Glutamatergic neuron (in vitro differentiated cells): Measurements from ENCODE around the gene GRIP1. TPM values are rescaled to one million over a fixed set of nuclear protein-coding genes. Genes with fewer than 3 reads are reported as not detected.

Experiments used
- DNase-seq: peaks from one replicate; pipeline ENCODE4 v3.0.0; 2022
- H3K27ac Mint-ChIP-seq: one replicate; pipeline ENCODE4 v1.8.0; 2020; ENCODE audit warnings: mild to moderate bottlenecking, mixed read lengths, inconsistent platforms; ENCODE audit not compliant: unreplicated experiment
- H3K27me3 Mint-ChIP-seq: one replicate; pipeline ENCODE4 v1.8.0; 2020; ENCODE audit warnings: mild to moderate bottlenecking, moderate library complexity, mixed read lengths, inconsistent platforms; ENCODE audit not compliant: unreplicated experiment
- H3K36me3 Mint-ChIP-seq: one replicate; pipeline ENCODE4 v1.8.0; 2020; ENCODE audit warnings: mild to moderate bottlenecking, mixed read lengths, inconsistent platforms; ENCODE audit not compliant: unreplicated experiment
- H3K4me1 Mint-ChIP-seq: one replicate; pipeline ENCODE4 v1.8.0; 2020; ENCODE audit warnings: mild to moderate bottlenecking, low read depth, mixed read lengths, inconsistent platforms; ENCODE audit not compliant: unreplicated experiment
- H3K4me3 Mint-ChIP-seq: one replicate; pipeline ENCODE4 v1.8.0; 2020; ENCODE audit warnings: mild to moderate bottlenecking, mixed read lengths, inconsistent platforms; ENCODE audit not compliant: unreplicated experiment
- H3K9me3 Mint-ChIP-seq: one replicate; pipeline ENCODE4 v1.8.0; 2020; ENCODE audit warnings: mild to moderate bottlenecking, moderate library complexity, mixed read lengths, inconsistent platforms; ENCODE audit not compliant: unreplicated experiment
- CTCF ChIP-seq: fragments of 200-600 bp; sonication (generic); IDR thresholded peaks from one replicate; pipeline ENCODE4 v1.5.0; 2021; ENCODE audit not compliant: partially characterized antibody, unreplicated experiment
- total RNA-seq: library from RNA; stranded (reverse); fragmentation: NEBNext Ultra II Directional; extraction: Animal tissue kit (Norgen Biotek cat#: 25700); gene quantifications from one replicate; pipeline ENCODE4 v1.2.1, GENCODE V29; 2021; ENCODE audit not compliant: unreplicated experiment

The GRIP1 gene
- total RNA-seq, 1 donor from 2014 or later = 67.1 TPM

- H3K27ac Mint-ChIP-seq = no peak overlapping the region
- peaks cover 7% of the 10 kb centered on the region for H3K27me3 Mint-ChIP-seq
- H3K36me3 Mint-ChIP-seq = no peaks in the 10 kb centered on the region
- no peak for TF ChIP-seq CTCF
- no peaks in the 10 kb centered on the region for H3K9me3 Mint-ChIP-seq
- no peak overlapping the region for H3K4me3 Mint-ChIP-seq
- peaks cover 33% of the 10 kb centered on the region for H3K4me1 Mint-ChIP-seq
- DNase-seq = no peak
Observed at GRCh38 chr12:66602483-66603143, 76.3 kb downstream of the GRIP1 start.

GRCh38 chr12:66600903-66601302, 78.0 kb downstream of the GRIP1 start:
- no peaks in the 10 kb centered on the region for H3K9me3 Mint-ChIP-seq
- H3K4me1 Mint-ChIP-seq = peaks cover 33% of the 10 kb centered on the region
- peaks cover 7% of the 10 kb centered on the region for H3K27me3 Mint-ChIP-seq
- H3K36me3 Mint-ChIP-seq = no peaks in the 10 kb centered on the region
- no peak overlapping the region for H3K4me3 Mint-ChIP-seq
- peak overlapping the region; percentile 60 for H3K27ac Mint-ChIP-seq
- TF ChIP-seq CTCF = no peak
- DNase-seq = no peak

- H3K27me3 Mint-ChIP-seq = peaks cover 7% of the 10 kb centered on the region
- no peaks in the 10 kb centered on the region for H3K36me3 Mint-ChIP-seq
- no peak overlapping the region for H3K4me3 Mint-ChIP-seq
Observed at GRCh38 chr12:66599816-66600215, 79.1 kb downstream of the GRIP1 start.

GRCh38 chr12:66598608-66599007, 80.3 kb downstream of the GRIP1 start:
- Mint-ChIP-seq H3K27ac (no peak overlapping the region), H3K36me3 (no peaks in the 10 kb centered on the region), H3K4me1 (peaks cover 20% of the 10 kb centered on the region), H3K27me3 (peaks cover 2% of the 10 kb centered on the region), H3K4me3 (no peak overlapping the region), H3K9me3 (no peaks in the 10 kb centered on the region)
- TF ChIP-seq CTCF = no peak
- DNase-seq = no peak

More at GRCh38 chr12:66599816-66600215, 79.1 kb downstream of the GRIP1 start:
- DNase-seq = no peak
- no peak overlapping the region for H3K27ac Mint-ChIP-seq
- no peak for TF ChIP-seq CTCF
- peaks cover 27% of the 10 kb centered on the region for H3K4me1 Mint-ChIP-seq
- no peaks in the 10 kb centered on the region for H3K9me3 Mint-ChIP-seq

- no peak for TF ChIP-seq CTCF
- Mint-ChIP-seq H3K9me3 (no peaks in the 10 kb centered on the region), H3K4me3 (no peak overlapping the region), H3K27me3 (peaks cover 2% of the 10 kb centered on the region), H3K36me3 (no peaks in the 10 kb centered on the region), H3K4me1 (peaks cover 15% of the 10 kb centered on the region), H3K27ac (no peak overlapping the region)
- no peak for DNase-seq
Observed at GRCh38 chr12:66598079-66598478, 80.8 kb downstream of the GRIP1 start.
